ENCODE results near the gene FLNC. TPM values are rescaled to one million over a fixed set of nuclear protein-coding genes. Genes with fewer than 3 reads are reported as not detected.

FLNC gene
- total and polyA plus RNA-seq, 8 donors: 14.3 to 34.7 (median 23.6) TPM

DNA sequence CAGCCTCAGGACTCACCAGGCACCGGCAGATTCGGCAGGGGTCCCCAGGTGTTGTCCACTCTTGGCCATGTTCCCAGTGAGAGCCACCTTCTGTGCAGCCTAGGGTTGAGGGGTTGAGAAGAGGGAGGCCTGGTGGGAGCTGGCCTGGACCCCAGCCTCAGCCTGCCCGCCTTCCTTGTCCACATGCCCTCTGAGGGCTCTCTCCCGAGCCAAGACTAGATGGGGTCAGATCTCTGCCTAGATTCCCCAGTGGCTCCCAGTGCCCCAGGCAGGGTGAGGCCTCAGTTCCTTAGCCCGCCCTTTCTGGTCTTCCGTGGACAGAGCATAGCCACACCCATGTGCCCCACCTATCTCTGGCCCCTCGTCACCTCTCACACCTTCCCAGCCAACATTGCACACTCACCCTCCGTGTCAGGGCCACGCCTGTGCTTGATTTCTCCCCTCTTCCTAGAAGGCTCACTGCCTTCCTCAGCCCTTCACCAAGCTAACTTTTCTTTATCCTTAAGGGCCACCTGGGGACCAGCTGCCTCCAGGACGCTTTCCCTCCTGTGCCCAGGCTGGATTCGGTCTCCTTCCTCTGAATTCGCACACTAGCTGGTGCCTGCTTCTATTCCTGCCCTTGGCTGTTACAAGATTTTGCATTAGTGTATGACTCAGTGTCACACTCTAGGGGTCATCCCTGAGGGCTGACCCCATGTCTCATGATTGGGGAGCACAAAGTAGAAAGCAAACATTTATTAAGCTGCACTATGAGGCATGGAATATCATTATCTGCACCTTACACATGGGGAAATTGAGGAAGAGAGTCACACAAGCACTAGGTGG lies 72.8 kb downstream of the FLNC start:
- intact Hi-C loops (cut with DNase I): loop anchor here in 1 of 2 donors (5.0 kb wide), 1 partner anchor 189 kb away; no protein-coding TSS in a partner anchor
- peak; percentile 7 for ATAC-seq
- peaks cover 0 to 9% of the 10 kb centered on the region in 2 donors for H3K9me3 ChIP-seq
- no peaks in the 10 kb centered on the region for H3K36me3 ChIP-seq
- no peak for DNase-seq
- TF ChIP-seq, protein P1, sequence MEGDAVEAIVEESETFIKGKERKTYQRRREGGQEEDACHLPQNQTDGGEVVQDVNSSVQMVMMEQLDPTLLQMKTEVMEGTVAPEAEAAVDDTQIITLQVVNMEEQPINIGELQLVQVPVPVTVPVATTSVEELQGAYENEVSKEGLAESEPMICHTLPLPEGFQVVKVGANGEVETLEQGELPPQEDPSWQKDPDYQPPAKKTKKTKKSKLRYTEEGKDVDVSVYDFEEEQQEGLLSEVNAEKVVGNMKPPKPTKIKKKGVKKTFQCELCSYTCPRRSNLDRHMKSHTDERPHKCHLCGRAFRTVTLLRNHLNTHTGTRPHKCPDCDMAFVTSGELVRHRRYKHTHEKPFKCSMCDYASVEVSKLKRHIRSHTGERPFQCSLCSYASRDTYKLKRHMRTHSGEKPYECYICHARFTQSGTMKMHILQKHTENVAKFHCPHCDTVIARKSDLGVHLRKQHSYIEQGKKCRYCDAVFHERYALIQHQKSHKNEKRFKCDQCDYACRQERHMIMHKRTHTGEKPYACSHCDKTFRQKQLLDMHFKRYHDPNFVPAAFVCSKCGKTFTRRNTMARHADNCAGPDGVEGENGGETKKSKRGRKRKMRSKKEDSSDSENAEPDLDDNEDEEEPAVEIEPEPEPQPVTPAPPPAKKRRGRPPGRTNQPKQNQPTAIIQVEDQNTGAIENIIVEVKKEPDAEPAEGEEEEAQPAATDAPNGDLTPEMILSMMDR (IDR thresholded peaks at IDR 0.05): no peak
- no peaks in the 10 kb centered on the region for H3K4me1 ChIP-seq
- no peak overlapping the region for H3K4me3 ChIP-seq
- H3K27me3 ChIP-seq: peaks cover 0 to 45% of the 10 kb centered on the region in 2 donors
- H3K27ac ChIP-seq: no peak overlapping the region

DNA sequence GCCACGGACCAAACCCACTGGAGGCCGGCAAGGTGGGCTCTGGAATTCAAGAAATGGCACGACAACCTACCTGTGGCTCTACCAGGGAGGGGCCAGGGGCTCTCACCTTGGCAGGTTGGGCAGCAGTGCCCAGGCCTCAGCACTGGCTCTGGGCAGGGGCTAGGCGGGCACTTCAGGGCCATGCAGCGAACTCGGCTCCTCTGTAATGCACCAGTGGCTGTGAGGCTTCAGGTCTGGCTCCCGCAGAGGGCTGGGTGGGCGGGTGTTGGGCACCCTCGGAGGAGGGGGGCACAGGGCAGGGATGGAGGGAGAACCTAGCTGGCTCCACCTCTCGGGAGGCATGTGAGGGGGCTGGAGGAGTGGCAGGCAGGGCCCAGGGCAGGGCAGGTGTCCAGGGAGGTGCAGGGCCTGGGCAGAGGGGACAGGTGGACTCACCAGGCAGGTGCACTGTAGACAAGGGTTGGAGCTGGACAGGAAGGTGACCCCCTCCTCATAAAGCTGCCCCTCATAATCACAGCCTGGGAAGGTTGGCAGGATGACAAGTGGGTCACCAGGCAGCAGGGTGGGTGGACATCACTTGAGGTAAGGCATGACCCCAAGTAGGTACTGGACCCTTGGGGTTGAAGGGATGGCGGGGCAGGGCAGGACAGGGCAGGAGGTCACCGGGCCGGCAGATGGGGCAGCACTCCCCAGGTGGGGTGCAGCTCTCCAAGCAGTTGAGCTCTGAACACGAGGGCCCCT lies 73.6 kb downstream of the FLNC start:
- ATAC-seq: no peak
- H3K9me3 ChIP-seq: peaks cover 0 to 9% of the 10 kb centered on the region in 2 donors
- TF ChIP-seq, protein P1 (IDR thresholded peaks at IDR 0.05): no peak
- H3K4me3 ChIP-seq: no peak overlapping the region
- peaks cover 0 to 54% of the 10 kb centered on the region in 2 donors for H3K27me3 ChIP-seq
- intact Hi-C loops (cut with DNase I): loop anchor here in 1 of 2 donors (5.0 kb wide), 1 partner anchor 189 kb away; no protein-coding TSS in a partner anchor
- no peaks in the 10 kb centered on the region for H3K36me3 ChIP-seq
- DNase-seq: no peak
- H3K4me1 ChIP-seq: no peaks in the 10 kb centered on the region
- H3K27ac ChIP-seq: no peak overlapping the region

DNA sequence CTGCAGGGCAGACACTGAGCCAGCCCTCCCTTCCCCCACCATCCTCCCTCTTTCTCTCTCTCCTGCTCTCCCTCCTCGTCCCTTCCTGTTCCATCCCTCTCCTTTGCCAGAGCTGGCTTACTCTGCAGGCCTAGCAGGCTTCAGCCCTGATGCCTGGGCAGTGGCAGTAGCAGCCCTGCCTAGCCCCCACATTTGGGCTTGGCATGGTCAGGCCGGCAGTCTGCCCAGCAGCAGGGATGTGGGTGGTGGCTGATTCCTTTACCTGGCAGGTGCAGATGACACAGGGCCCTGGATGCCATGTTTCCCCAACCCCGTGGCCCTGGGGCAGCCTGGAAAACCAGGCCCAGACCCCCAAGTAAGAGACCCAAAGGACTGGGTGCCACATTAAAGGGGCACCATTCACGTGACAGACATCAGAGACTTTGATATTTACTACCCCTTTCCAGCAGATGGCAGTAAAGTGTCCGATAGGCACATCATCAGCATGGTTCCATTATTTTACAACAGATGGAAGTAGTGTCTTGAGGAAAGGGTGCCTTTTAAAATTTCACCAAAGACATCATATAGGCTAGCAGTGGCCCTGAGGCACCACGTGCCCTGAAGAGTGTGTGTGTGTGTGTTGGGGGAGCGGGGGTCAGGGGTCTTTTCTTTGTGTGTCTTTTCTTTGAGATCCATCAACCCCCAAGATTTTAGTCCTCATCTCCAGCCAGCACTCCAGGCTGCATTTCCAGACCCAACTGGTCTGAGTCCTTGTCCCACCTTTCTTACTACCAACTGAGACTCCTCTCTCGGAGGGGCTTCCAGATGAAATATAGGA lies 74.4 kb downstream of the FLNC start:
- Histone ChIP-seq H3K27ac (no peak overlapping the region), H3K9me3 (peaks cover 0 to 1% of the 10 kb centered on the region in 2 donors), H3K36me3 (no peaks in the 10 kb centered on the region), H3K4me1 (no peaks in the 10 kb centered on the region), H3K4me3 (no peak overlapping the region), H3K27me3 (peaks cover 3 to 62% of the 10 kb centered on the region in 2 donors)
- no peak for DNase-seq
- intact Hi-C loops (cut with DNase I): loop anchor here in 1 of 2 donors (5.0 kb wide), 1 partner anchor 188 kb away; no protein-coding TSS in a partner anchor
- TF ChIP-seq, protein P1 (IDR thresholded peaks at IDR 0.05): peak; percentile 39 to 56
- ATAC-seq: peak; percentile 84

DNA sequence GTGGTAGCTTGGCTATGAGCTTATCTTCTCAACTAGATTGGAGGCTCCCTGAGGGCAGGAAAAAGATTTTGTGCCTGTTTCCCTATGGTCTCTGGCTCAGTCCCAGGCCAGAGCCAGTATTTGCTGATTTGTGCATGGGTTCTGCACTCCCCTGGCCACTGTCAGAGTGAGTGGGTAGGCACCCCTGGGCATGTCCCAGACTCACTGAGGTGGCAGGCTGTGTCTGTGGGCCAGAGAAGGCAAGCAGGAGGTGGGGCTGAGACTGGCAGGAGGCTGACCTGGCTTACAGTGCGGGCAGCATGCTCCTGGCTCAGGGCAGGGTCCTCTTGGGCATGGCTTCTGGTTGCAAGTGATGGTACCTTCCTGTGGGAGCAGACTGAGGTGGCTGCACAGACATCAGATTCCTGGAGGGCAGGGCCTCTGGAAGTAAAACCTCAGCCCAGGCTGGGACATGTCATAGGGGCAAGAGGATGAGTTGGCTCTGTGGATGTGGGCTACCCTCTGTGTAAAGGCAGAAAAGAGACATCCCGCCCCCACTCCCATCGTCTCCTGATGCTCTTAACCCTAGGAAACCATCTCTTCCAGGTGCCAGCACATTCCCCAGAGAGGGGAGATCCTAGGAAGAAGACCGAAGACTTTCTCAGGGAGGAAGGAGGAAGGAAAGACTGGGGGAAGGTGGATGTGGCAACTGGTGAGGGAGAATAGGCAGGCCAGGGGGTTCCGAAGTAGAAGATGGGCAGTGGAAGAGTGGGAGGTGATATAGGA lies 76.0 kb downstream of the FLNC start:
- ATAC-seq (no peak), DNase-seq (no peak)
- Histone ChIP-seq H3K27ac (no peak overlapping the region), H3K4me3 (no peak overlapping the region), H3K36me3 (no peaks in the 10 kb centered on the region), H3K27me3 (peaks cover 17 to 78% of the 10 kb centered on the region in 2 donors), H3K9me3 (no peaks in the 10 kb centered on the region), H3K4me1 (peaks cover 6 to 9% of the 10 kb centered on the region in 2 donors)
- intact Hi-C loops (cut with DNase I): no loop called here
- TF ChIP-seq, protein P1 (IDR thresholded peaks at IDR 0.05): no peak
